Liver (tissue), 9 donors: ENCODE data around the gene ACACB. TPM values are rescaled to one million over a fixed set of nuclear protein-coding genes. Genes with fewer than 3 reads are reported as not detected.

ENCODE experiments used
- DNase-seq: peaks from one replicate; pipeline ENCODE4 v3.0.0-alpha.2; 2017; ENCODE audit warnings: low spot score
- H3K27ac ChIP-seq, 2 donors: one replicate each; pipeline ENCODE4 v1.7.0; 2013; ENCODE audit warnings: inconsistent platforms in 2 of 2, low read length in 2 of 2, control low read depth in 1 of 2, low read depth in 1 of 2, mild to moderate bottlenecking in 1 of 2
- H3K27me3 ChIP-seq, 4 donors: one replicate each; pipeline versions ENCODE4 v1.6.1 to v1.7.0; 2013; ENCODE audit warnings: low read length in 3 of 4, inconsistent platforms in 1 of 4, mild to moderate bottlenecking in 1 of 4, moderate library complexity in 1 of 4; ENCODE audit not compliant: control insufficient read depth in 4 of 4, insufficient read depth in 4 of 4
- H3K36me3 ChIP-seq, 4 donors: one replicate each; pipeline versions ENCODE4 v1.6.1 to v1.7.0; 2013; ENCODE audit warnings: low read length in 3 of 4, mild to moderate bottlenecking in 3 of 4, low read depth in 1 of 4, moderate library complexity in 1 of 4; ENCODE audit not compliant: control insufficient read depth in 4 of 4, insufficient read depth in 3 of 4
- H3K4me1 ChIP-seq, 4 donors: one replicate each; pipeline versions ENCODE4 v1.6.1 to v1.7.0; 2013; ENCODE audit warnings: low read length in 3 of 4, mild to moderate bottlenecking in 3 of 4, moderate library complexity in 1 of 4; ENCODE audit not compliant: control insufficient read depth in 4 of 4, insufficient read depth in 4 of 4
- H3K4me3 ChIP-seq, 3 donors: one replicate each; pipeline versions ENCODE4 v1.6.1 to v1.7.0; 2013; ENCODE audit warnings: low read length in 3 of 3, control low read depth in 1 of 3, low read depth in 1 of 3, mild to moderate bottlenecking in 1 of 3
- H3K9ac ChIP-seq, 2 donors: one replicate each; pipeline ENCODE4 v1.7.0; 2013; ENCODE audit warnings: low read length in 2 of 2, mild to moderate bottlenecking in 2 of 2, moderate library complexity in 2 of 2, control low read depth in 1 of 2, low read depth in 1 of 2
- H3K9me3 ChIP-seq, 4 donors: one replicate each; pipeline versions ENCODE4 v1.6.1 to v1.7.0; 2013; ENCODE audit warnings: low read length in 3 of 4; ENCODE audit not compliant: control insufficient read depth in 4 of 4
- ATF3 ChIP-seq: IDR thresholded peaks from 2 replicates; pipeline ENCODE4 v1.6.1; 2016; ENCODE audit warnings: antibody characterized with exemption
- EGR1 ChIP-seq, 2 donors: IDR thresholded peaks; 2 replicates each; pipeline ENCODE4 v1.6.1; 2016 to 2018; ENCODE audit warnings: antibody characterized with exemption in 2 of 2, low read depth in 2 of 2
- FOXA1 ChIP-seq: IDR thresholded peaks from 2 replicates; pipeline ENCODE4 v1.6.1; 2016; ENCODE audit warnings: antibody characterized with exemption
- FOXA2 ChIP-seq: IDR thresholded peaks from 2 replicates; pipeline ENCODE4 v1.6.1; 2016; ENCODE audit warnings: antibody characterized with exemption
- GABPA ChIP-seq, 2 donors: IDR thresholded peaks in 1 of 2; conservative IDR thresholded peaks in 1 of 2; 2 replicates each; pipeline ENCODE4 v1.6.1; 2016; ENCODE audit warnings: antibody characterized with exemption in 2 of 2, mild to moderate bottlenecking in 1 of 2, moderate library complexity in 1 of 2
- HNF4A ChIP-seq, 2 donors: conservative IDR thresholded peaks; 2 replicates each; pipeline ENCODE4 v1.6.1; 2016; ENCODE audit warnings: antibody characterized with exemption in 2 of 2, mild to moderate bottlenecking in 2 of 2
- HNF4G ChIP-seq: IDR thresholded peaks from 2 replicates; pipeline ENCODE4 v1.6.1; 2016; ENCODE audit warnings: antibody characterized with exemption
- JUND ChIP-seq, 2 donors: IDR thresholded peaks; 2 replicates each; pipeline ENCODE4 v1.6.1; 2016; ENCODE audit warnings: antibody characterized with exemption in 2 of 2
- NR2F2 ChIP-seq: IDR thresholded peaks from 2 replicates; pipeline ENCODE4 v1.6.1; 2016; ENCODE audit warnings: antibody characterized with exemption
- RAD21 ChIP-seq, 2 donors: IDR thresholded peaks; 2 replicates each; pipeline ENCODE4 v1.6.1; 2016; ENCODE audit warnings: antibody characterized with exemption in 2 of 2, mild to moderate bottlenecking in 2 of 2
- RXRA ChIP-seq, 2 donors: IDR thresholded peaks; 2 replicates each; pipeline ENCODE4 v1.6.1; 2017 to 2018; ENCODE audit warnings: antibody characterized with exemption in 2 of 2, mild to moderate bottlenecking in 1 of 2
- SP1 ChIP-seq: IDR thresholded peaks from 2 replicates; pipeline ENCODE4 v1.6.1; 2018; ENCODE audit warnings: antibody characterized with exemption, mild to moderate bottlenecking
- TAF1 ChIP-seq: conservative IDR thresholded peaks from 2 replicates; pipeline ENCODE4 v1.6.1; 2016; ENCODE audit warnings: antibody characterized with exemption, mild to moderate bottlenecking
- YY1 ChIP-seq: IDR thresholded peaks from 2 replicates; pipeline ENCODE4 v1.6.1; 2016; ENCODE audit warnings: antibody characterized with exemption, mild to moderate bottlenecking
- WGBS: extraction: QIAGEN DNeasy Blood & Tissue Kit; methylation state at CpG from one replicate; pipeline ENCODE4 v1.1.7; 2013; 5-methylcytosine and 5-hydroxymethylcytosine counted together
- polyA plus RNA-seq, 2 donors: library from polyadenylated mRNA; stranded (reverse) in 1 of 2; unstranded in 1 of 2; fragments of 200-250 nt in 1 of 2; fragments of >200 nt in 1 of 2; fragmentation: Nextera tagmentation in 1 of 2; extraction: Ambion mirVana in 1 of 2; gene quantifications; one replicate each; pipeline versions ENCODE4 v1.2.1 to v1.2.3, GENCODE V29; 2013 to 2015
- total RNA-seq, 2 donors: library from RNA; depleted of rRNA; stranded (reverse); fragments of >200 nt; gene quantifications; one replicate each; pipeline ENCODE4 v1.2.3, GENCODE V29; 2014
- TF ChIP-seq, protein P1 (sequence below): IDR thresholded peaks from 2 replicates; pipeline ENCODE4 v1.6.1; 2016; ENCODE audit warnings: antibody characterized with exemption
- TF ChIP-seq, protein P2 (sequence below): IDR thresholded peaks from 2 replicates; pipeline ENCODE4 v1.6.1; 2016; ENCODE audit warnings: antibody characterized with exemption
- TF ChIP-seq, protein P3 (sequence below): fragments of 150-350 bp; IDR thresholded peaks from 2 replicates; pipeline ENCODE4 v1.5.1; 2017; ENCODE audit warnings: improper control_type of control experiment, low read depth, low read length; ENCODE audit not compliant: missing input control
- TF ChIP-seq, protein P4 (sequence below): IDR thresholded peaks from 2 replicates; pipeline ENCODE4 v1.6.1; 2016; ENCODE audit warnings: antibody characterized with exemption, mild to moderate bottlenecking
- donor health status: healthy.
- donor health status: healthy.
- donor health status: healthy.
- donor health status: healthy.
- donor health status: healthy.

The ACACB gene
- total and polyA plus RNA-seq, 4 donors, result 12.9 to 288 (median 52.1) TPM

- H3K27me3 ChIP-seq, result peaks cover 0 to 3% (median 0%) of the 10 kb centered on the region in 4 donors
- no peak for TF ChIP-seq JUND (IDR thresholded peaks at IDR 0.05)
- TF ChIP-seq RXRA (IDR thresholded peaks at IDR 0.05), result no peak
- TF ChIP-seq HNF4A (conservative IDR thresholded peaks at IDR 0.05), result no peak
- TF ChIP-seq, protein P1, sequence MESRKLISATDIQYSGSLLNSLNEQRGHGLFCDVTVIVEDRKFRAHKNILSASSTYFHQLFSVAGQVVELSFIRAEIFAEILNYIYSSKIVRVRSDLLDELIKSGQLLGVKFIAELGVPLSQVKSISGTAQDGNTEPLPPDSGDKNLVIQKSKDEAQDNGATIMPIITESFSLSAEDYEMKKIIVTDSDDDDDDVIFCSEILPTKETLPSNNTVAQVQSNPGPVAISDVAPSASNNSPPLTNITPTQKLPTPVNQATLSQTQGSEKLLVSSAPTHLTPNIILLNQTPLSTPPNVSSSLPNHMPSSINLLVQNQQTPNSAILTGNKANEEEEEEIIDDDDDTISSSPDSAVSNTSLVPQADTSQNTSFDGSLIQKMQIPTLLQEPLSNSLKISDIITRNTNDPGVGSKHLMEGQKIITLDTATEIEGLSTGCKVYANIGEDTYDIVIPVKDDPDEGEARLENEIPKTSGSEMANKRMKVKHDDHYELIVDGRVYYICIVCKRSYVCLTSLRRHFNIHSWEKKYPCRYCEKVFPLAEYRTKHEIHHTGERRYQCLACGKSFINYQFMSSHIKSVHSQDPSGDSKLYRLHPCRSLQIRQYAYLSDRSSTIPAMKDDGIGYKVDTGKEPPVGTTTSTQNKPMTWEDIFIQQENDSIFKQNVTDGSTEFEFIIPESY, result no peak
- no peak for TF ChIP-seq ATF3
- TF ChIP-seq RAD21 (IDR thresholded peaks at IDR 0.05), result no peak
- TF ChIP-seq, protein P2, sequence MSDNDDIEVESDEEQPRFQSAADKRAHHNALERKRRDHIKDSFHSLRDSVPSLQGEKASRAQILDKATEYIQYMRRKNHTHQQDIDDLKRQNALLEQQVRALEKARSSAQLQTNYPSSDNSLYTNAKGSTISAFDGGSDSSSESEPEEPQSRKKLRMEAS, result no peak
- TF ChIP-seq FOXA2, result no peak
- no peak for TF ChIP-seq YY1
- TF ChIP-seq, protein P3, sequence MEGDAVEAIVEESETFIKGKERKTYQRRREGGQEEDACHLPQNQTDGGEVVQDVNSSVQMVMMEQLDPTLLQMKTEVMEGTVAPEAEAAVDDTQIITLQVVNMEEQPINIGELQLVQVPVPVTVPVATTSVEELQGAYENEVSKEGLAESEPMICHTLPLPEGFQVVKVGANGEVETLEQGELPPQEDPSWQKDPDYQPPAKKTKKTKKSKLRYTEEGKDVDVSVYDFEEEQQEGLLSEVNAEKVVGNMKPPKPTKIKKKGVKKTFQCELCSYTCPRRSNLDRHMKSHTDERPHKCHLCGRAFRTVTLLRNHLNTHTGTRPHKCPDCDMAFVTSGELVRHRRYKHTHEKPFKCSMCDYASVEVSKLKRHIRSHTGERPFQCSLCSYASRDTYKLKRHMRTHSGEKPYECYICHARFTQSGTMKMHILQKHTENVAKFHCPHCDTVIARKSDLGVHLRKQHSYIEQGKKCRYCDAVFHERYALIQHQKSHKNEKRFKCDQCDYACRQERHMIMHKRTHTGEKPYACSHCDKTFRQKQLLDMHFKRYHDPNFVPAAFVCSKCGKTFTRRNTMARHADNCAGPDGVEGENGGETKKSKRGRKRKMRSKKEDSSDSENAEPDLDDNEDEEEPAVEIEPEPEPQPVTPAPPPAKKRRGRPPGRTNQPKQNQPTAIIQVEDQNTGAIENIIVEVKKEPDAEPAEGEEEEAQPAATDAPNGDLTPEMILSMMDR, result no peak
- TF ChIP-seq, protein P4, sequence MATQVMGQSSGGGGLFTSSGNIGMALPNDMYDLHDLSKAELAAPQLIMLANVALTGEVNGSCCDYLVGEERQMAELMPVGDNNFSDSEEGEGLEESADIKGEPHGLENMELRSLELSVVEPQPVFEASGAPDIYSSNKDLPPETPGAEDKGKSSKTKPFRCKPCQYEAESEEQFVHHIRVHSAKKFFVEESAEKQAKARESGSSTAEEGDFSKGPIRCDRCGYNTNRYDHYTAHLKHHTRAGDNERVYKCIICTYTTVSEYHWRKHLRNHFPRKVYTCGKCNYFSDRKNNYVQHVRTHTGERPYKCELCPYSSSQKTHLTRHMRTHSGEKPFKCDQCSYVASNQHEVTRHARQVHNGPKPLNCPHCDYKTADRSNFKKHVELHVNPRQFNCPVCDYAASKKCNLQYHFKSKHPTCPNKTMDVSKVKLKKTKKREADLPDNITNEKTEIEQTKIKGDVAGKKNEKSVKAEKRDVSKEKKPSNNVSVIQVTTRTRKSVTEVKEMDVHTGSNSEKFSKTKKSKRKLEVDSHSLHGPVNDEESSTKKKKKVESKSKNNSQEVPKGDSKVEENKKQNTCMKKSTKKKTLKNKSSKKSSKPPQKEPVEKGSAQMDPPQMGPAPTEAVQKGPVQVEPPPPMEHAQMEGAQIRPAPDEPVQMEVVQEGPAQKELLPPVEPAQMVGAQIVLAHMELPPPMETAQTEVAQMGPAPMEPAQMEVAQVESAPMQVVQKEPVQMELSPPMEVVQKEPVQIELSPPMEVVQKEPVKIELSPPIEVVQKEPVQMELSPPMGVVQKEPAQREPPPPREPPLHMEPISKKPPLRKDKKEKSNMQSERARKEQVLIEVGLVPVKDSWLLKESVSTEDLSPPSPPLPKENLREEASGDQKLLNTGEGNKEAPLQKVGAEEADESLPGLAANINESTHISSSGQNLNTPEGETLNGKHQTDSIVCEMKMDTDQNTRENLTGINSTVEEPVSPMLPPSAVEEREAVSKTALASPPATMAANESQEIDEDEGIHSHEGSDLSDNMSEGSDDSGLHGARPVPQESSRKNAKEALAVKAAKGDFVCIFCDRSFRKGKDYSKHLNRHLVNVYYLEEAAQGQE, result no peak
- TF ChIP-seq SP1, result no peak
- TF ChIP-seq EGR1 (IDR thresholded peaks at IDR 0.05; ENCODE audit: low read depth in 2 of 2), result no peak
- TF ChIP-seq GABPA (IDR thresholded peaks at IDR 0.05 in 1 of 2, conservative IDR thresholded peaks at IDR 0.05 in 1 of 2), result no peak
- TF ChIP-seq HNF4G, result no peak
- TF ChIP-seq NR2F2, result no peak
- TF ChIP-seq TAF1, result no peak
- no peak for TF ChIP-seq FOXA1
- 13% methylated on average over 43 of the region's 43 CpGs for WGBS
- no peak within 1 kb of the TSS for H3K9ac ChIP-seq
- H3K36me3 ChIP-seq, result no peaks in the 10 kb centered on the region
- no peak within 1 kb of the TSS for H3K27ac ChIP-seq
- no peak for DNase-seq
- no peaks in the 10 kb centered on the region for H3K9me3 ChIP-seq
- H3K4me1 ChIP-seq, result peaks cover 2 to 21% (median 8%) of the 10 kb centered on the region in 4 donors
- peak within 1 kb of the TSS in 2 of 3 donors; percentile 3 to 63 for H3K4me3 ChIP-seq
Measured at GRCh38 chr12:109308534-109309380, 192.4 kb downstream of the ACACB start, which contains the start of gene FOXN4. Gene FOXN4 (minus strand): TSS chr12:109309284. CDS start chr12:109308321, 963 bp downstream.
